A549 (cell line): ENCODE data around the gene BRAP.

ENCODE experiments used
- EHF ChIP-seq: fragments of 250-450 bp; sonication (Bioruptor Pico); IDR thresholded peaks from 2 replicates; pipeline ENCODE4 v1.5.0; 2020; ENCODE audit warnings: mild to moderate bottlenecking
- FOSL2 ChIP-seq, 2 experiments: fragments of 450-650 bp in 1 of 2; fragments of >200 bp in 1 of 2; sonication (Bioruptor Twin) in 1 of 2; formaldehyde crosslinking; IDR thresholded peaks; 2 replicates each; pipeline versions ENCODE4 v1.5.0 to v1.6.1; 2016 to 2020; ENCODE audit warnings: mild to moderate bottlenecking in 1 of 2, moderate library complexity in 1 of 2
- HES2 ChIP-seq: fragments of >200 bp; sonication (Bioruptor Twin); formaldehyde crosslinking; IDR thresholded peaks from 2 replicates; pipeline ENCODE4 v1.6.1; 2016
- MAFK ChIP-seq: fragments of 450-650 bp; IDR thresholded peaks from 2 replicates; pipeline ENCODE4 v1.6.1; 2014; ENCODE audit not compliant: partially characterized antibody
- REST ChIP-seq: fragments of 200-600 bp; sonication (generic); IDR thresholded peaks from 2 replicates; pipeline ENCODE4 v1.6.1; 2016; ENCODE audit warnings: antibody characterized with exemption, mild to moderate bottlenecking, moderate library complexity
- ZC3H11A ChIP-seq: fragments of 450-650 bp; IDR thresholded peaks from 2 replicates; pipeline ENCODE4 v1.6.1; 2014; ENCODE audit warnings: antibody characterized with exemption, mild to moderate bottlenecking

GRCh38 chr12:111628505-111629260 lies 57.1 kb downstream of the BRAP start:
- TF ChIP-seq REST = no peak
- TF ChIP-seq MAFK = no peak
- TF ChIP-seq FOSL2 (IDR thresholded peaks at IDR 0.05) = no peak
- TF ChIP-seq FOSL2 (CRISPR knock-in tag; IDR thresholded peaks at IDR 0.05) = no peak
- TF ChIP-seq ZC3H11A = no peak
- TF ChIP-seq HES2 = no peak
- TF ChIP-seq EHF = no peak
